Measurements from ENCODE around the gene ZNF829. TPM values are rescaled to one million over a fixed set of nuclear protein-coding genes. Genes with fewer than 3 reads are reported as not detected.

ZNF829 gene
- 0.29 to 0.40 TPM (median 0.39 TPM) in 5 replicates for total RNA-seq (2022; extraction: Qiagen RNA extraction)

DNA sequence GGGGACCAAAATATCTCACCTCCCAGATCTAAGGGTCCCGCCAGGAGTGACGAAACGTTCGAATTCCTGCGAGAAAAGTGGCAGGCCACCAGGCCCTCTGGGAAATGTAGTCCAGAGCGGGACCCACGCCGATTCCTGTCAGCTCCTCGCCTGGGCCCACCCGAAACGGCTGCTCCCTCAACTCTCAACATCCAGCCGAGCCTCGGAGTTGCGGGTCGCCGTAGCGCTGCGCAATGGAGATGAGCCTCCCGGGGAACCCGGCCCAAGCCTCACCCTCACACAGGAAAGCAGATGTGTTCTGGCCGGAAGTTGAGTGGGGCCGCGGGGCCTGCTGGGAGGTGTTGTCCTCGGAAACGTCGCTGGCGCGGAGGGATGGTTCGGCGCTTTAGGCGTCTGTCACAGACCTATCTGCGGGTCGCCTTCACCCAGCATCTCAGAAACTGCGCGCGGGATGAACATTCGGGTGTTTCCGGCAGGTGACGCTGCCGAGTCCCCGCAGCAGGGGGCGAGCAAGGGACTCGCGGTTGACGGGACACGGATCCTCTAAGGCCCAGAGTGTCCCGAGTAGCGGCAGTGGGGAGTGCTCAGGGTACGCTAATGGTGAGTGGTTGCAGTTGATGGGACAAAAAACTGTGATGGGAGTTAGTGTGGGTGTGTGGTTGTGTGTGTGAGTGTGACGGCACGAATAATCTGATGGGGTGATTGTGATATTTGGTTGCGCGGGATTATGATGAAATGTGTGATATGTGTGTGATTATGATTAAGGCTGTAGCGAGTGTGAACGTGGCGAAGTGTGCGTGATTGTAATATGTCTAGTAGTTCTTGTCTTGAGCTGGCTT lies at the start of gene ZNF829, which contains the start of gene ZNF568:
ZNF829 (minus strand) TSS at position 300 of the 839 bp plus-strand sequence. CDS start 1,124 bp downstream, outside the sequence.
ZNF568 (plus strand) TSS at position 341 of the 839 bp plus-strand sequence. CDS start 6,439 bp downstream, outside the sequence.

GRCh38 chr19:36850559-36851442 lies 65.3 kb downstream of the ZNF829 start, which contains the start of gene ZNF345:
TSS of gene ZNF345 (plus strand) at chr19:36850876. CDS start at chr19:36876831, 25,955 bp downstream.

Other genes starting within 250 kb of the ZNF829 start
- 6.2 to 7.3 TPM (median 6.5 TPM) in 5 replicates for gene ZNF461, start 249.5 kb downstream of the ZNF829 start, total RNA-seq (2022; extraction: Qiagen RNA extraction)
- gene ZNF567, start 228.7 kb downstream of the ZNF829 start, total RNA-seq (2022; extraction: Qiagen RNA extraction) = 7.7 to 10.6 TPM (median 8.1 TPM) in 5 replicates
- gene ZNF850, start 143.5 kb downstream of the ZNF829 start, total RNA-seq (2022; extraction: Qiagen RNA extraction) = 0.31 to 0.76 TPM (median 0.37 TPM) in 5 replicates
- 0.06 to 0.33 TPM (median 0.27 TPM) in 5 replicates for gene ZNF790, start 77.9 kb downstream of the ZNF829 start, total RNA-seq (2022; extraction: Qiagen RNA extraction)
- 0.11 to 0.19 TPM (median 0.17 TPM) in 4 of 5 replicates, not detected in the other for gene ZNF345, start 65.4 kb downstream of the ZNF829 start, total RNA-seq (2022; extraction: Qiagen RNA extraction)
- gene ZNF568, start within 50 bp of the ZNF829 start, total RNA-seq (2022; extraction: Qiagen RNA extraction) = 0.77 to 1.3 TPM (median 0.95 TPM) in 5 replicates
- gene ZNF420, start 162.1 kb upstream of the ZNF829 start, total RNA-seq (2022; extraction: Qiagen RNA extraction) = 3.9 to 5.5 TPM (median 4.5 TPM) in 5 replicates